HEK293 (cell line): ENCODE data around the gene SEZ6L.

Experiments
- CTCF ChIA-PET: fragments of 350-600 bp; formaldehyde crosslinking; extraction: SDS; loops from one replicate; lab custom pipeline; 2021; ENCODE audit warnings: antibody characterized with exemption; lab: Yijun Ruan, JAX
- POLR2A ChIA-PET: fragments of 300-600 bp; formaldehyde crosslinking; extraction: SDS; loops from one replicate; lab custom pipeline; 2020; ENCODE audit warnings: antibody characterized with exemption, inconsistent platforms; lab: Yijun Ruan, JAX
- H3K27ac ChIP-seq: fragments of 200-500 bp; sonication (Bioruptor generic); 2 replicates; pipeline ENCODE4 v1.5.1; 2014; ENCODE audit warnings: low read depth, low read length, control low read depth, inconsistent platforms; ENCODE audit errors: extremely low read depth
- H3K36me3 ChIP-seq, 2 experiments: fragments of 200-500 bp in 1 of 2; sonication (Bioruptor generic) in 1 of 2; 1 replicate in 1 of 2; 2 replicates in 1 of 2; pipeline ENCODE4 v1.5.1; 2014 to 2017; ENCODE audit warnings: inconsistent platforms in 2 of 2, low read length in 2 of 2; ENCODE audit not compliant: control insufficient read depth in 2 of 2, insufficient read depth in 1 of 2
- H3K4me1 ChIP-seq: fragments of 200-500 bp; sonication (Bioruptor generic); 2 replicates; pipeline ENCODE4 v1.5.1; 2014; ENCODE audit warnings: mild to moderate bottlenecking, low read length, inconsistent platforms; ENCODE audit not compliant: control insufficient read depth, insufficient read depth
- H3K4me3 ChIP-seq: 2 replicates; pipeline ENCODE4 v1.5.1; 2011; ENCODE audit warnings: low read depth, mild to moderate bottlenecking, control low read depth, low read length, moderate library complexity
- H3K9me3 ChIP-seq: fragments of 200-500 bp; sonication (Bioruptor generic); 2 replicates; pipeline ENCODE4 v1.5.1; 2014; ENCODE audit warnings: low read depth, low read length, inconsistent platforms; ENCODE audit not compliant: control insufficient read depth, insufficient read depth
- BCL11B ChIP-seq: fragments of 450-650 bp; formaldehyde crosslinking; IDR thresholded peaks from 2 replicates; pipeline ENCODE4 v1.5.1; 2016; ENCODE audit warnings: low read depth, missing biosample characterization, missing genetic modification characterization
- OSR2 ChIP-seq: fragments of 450-650 bp; formaldehyde crosslinking; IDR thresholded peaks from 2 replicates; pipeline ENCODE4 v1.5.1; 2016; ENCODE audit warnings: missing biosample characterization, missing genetic modification characterization
- SCRT1 ChIP-seq: fragments of 450-650 bp; formaldehyde crosslinking; IDR thresholded peaks from 2 replicates; pipeline ENCODE4 v1.5.1; 2016; ENCODE audit warnings: missing biosample characterization, missing genetic modification characterization, borderline replicate concordance
- SCRT2 ChIP-seq: fragments of 450-650 bp; formaldehyde crosslinking; IDR thresholded peaks from 2 replicates; pipeline ENCODE4 v1.5.1; 2016; ENCODE audit warnings: missing biosample characterization, missing genetic modification characterization
- TRIM28 ChIP-seq: IDR thresholded peaks from 2 replicates; pipeline ENCODE4 v1.6.1; 2011; ENCODE audit warnings: low read length, control low read depth, borderline replicate concordance
- ZBTB48 ChIP-seq: fragments of 450-650 bp; formaldehyde crosslinking; IDR thresholded peaks from 2 replicates; pipeline ENCODE4 v1.5.1; 2016; ENCODE audit warnings: missing biosample characterization, missing genetic modification characterization
- ZNF169 ChIP-seq: fragments of 450-650 bp; formaldehyde crosslinking; IDR thresholded peaks from 2 replicates; pipeline ENCODE4 v1.5.1; 2016; ENCODE audit warnings: missing biosample characterization, missing genetic modification characterization
- ZNF19 ChIP-seq: fragments of 450-650 bp; formaldehyde crosslinking; IDR thresholded peaks from 2 replicates; pipeline ENCODE4; 2016; ENCODE audit warnings: missing biosample characterization, missing genetic modification characterization, low read depth
- ZNF2 ChIP-seq: fragments of 450-650 bp; formaldehyde crosslinking; IDR thresholded peaks from 2 replicates; pipeline ENCODE4 v1.5.1; 2016; ENCODE audit warnings: missing biosample characterization, missing genetic modification characterization
- ZNF23 ChIP-seq: fragments of 450-650 bp; formaldehyde crosslinking; IDR thresholded peaks from 2 replicates; pipeline ENCODE4 v1.5.1; 2016; ENCODE audit warnings: missing biosample characterization, missing genetic modification characterization, borderline replicate concordance
- ZNF302 ChIP-seq: fragments of 450-650 bp; formaldehyde crosslinking; IDR thresholded peaks from 2 replicates; pipeline ENCODE4 v1.5.1; 2016; ENCODE audit warnings: missing biosample characterization, missing genetic modification characterization, low read depth
- ZNF335 ChIP-seq: fragments of 450-650 bp; formaldehyde crosslinking; conservative IDR thresholded peaks from 2 replicates; pipeline ENCODE4 v1.5.1; 2016; ENCODE audit warnings: missing biosample characterization, missing genetic modification characterization
- ZNF366 ChIP-seq: fragments of 450-650 bp; formaldehyde crosslinking; conservative IDR thresholded peaks from 2 replicates; pipeline ENCODE4 v1.5.1; 2016; ENCODE audit warnings: missing biosample characterization, missing genetic modification characterization
- ZNF426 ChIP-seq: fragments of 450-650 bp; formaldehyde crosslinking; IDR thresholded peaks from 2 replicates; pipeline ENCODE4 v1.5.1; 2017; ENCODE audit warnings: missing biosample characterization, missing genetic modification characterization, mild to moderate bottlenecking, inconsistent platforms, moderate library complexity
- ZNF510 ChIP-seq: fragments of 450-650 bp; formaldehyde crosslinking; IDR thresholded peaks from 2 replicates; pipeline ENCODE4 v1.5.1; 2018; ENCODE audit warnings: mild to moderate bottlenecking, missing genetic modification characterization, missing biosample characterization; ENCODE audit not compliant: insufficient replicate concordance
- ZNF571 ChIP-seq: fragments of 450-650 bp; formaldehyde crosslinking; IDR thresholded peaks from 2 replicates; pipeline ENCODE4 v1.5.0; 2017; ENCODE audit warnings: missing biosample characterization, missing genetic modification characterization
- ZNF596 ChIP-seq: fragments of 450-650 bp; IDR thresholded peaks from 2 replicates; pipeline ENCODE4 v1.5.0; 2018; ENCODE audit warnings: missing biosample characterization, mild to moderate bottlenecking, missing genetic modification characterization, moderate library complexity
- ZNF621 ChIP-seq: fragments of 450-650 bp; formaldehyde crosslinking; IDR thresholded peaks from 2 replicates; pipeline ENCODE4 v1.5.1; 2017; ENCODE audit warnings: missing biosample characterization, missing genetic modification characterization
- ZNF654 ChIP-seq: fragments of 450-650 bp; formaldehyde crosslinking; IDR thresholded peaks from 2 replicates; pipeline ENCODE4 v1.5.1; 2016; ENCODE audit warnings: low read depth, missing biosample characterization, missing genetic modification characterization
- ZNF701 ChIP-seq: fragments of 450-650 bp; formaldehyde crosslinking; IDR thresholded peaks from 2 replicates; pipeline ENCODE4 v1.5.1; 2016; ENCODE audit warnings: missing biosample characterization, missing genetic modification characterization
- TF ChIP-seq, protein P1 (sequence below): IDR thresholded peaks from 2 replicates; pipeline ENCODE4 v1.6.1; 2011; ENCODE audit warnings: mild to moderate bottlenecking, low read depth, low read length, borderline replicate concordance
- TF ChIP-seq, protein P2 (sequence below): fragments of 450-650 bp; formaldehyde crosslinking; IDR thresholded peaks from 2 replicates; pipeline ENCODE4 v1.5.1; 2017; ENCODE audit warnings: missing biosample characterization, missing genetic modification characterization

SEZ6L gene

DNA sequence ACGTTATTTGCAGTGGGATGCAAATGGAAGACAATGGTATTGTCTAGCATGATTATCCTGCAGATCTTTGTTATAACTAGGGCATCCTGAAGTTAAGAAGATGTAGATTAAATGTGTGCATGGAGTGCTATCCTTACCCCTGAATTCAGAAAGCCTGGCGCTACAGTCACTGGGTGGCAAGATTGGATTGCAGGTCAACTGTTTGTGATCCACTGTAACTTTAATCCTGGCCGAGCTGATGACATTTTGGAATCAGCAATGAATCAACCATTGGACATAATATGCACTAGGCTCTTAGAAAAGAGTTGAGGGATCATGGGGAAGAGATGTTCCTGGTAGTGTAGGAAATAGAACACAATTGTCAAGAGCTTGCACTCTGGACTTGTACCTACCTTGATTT lies 25.1 kb downstream of the SEZ6L start (continued):
- TF ChIP-seq, protein P1, sequence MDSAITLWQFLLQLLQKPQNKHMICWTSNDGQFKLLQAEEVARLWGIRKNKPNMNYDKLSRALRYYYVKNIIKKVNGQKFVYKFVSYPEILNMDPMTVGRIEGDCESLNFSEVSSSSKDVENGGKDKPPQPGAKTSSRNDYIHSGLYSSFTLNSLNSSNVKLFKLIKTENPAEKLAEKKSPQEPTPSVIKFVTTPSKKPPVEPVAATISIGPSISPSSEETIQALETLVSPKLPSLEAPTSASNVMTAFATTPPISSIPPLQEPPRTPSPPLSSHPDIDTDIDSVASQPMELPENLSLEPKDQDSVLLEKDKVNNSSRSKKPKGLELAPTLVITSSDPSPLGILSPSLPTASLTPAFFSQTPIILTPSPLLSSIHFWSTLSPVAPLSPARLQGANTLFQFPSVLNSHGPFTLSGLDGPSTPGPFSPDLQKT = no peak
- no peak for TF ChIP-seq ZNF169 (tag by site-specific recombination)

DNA sequence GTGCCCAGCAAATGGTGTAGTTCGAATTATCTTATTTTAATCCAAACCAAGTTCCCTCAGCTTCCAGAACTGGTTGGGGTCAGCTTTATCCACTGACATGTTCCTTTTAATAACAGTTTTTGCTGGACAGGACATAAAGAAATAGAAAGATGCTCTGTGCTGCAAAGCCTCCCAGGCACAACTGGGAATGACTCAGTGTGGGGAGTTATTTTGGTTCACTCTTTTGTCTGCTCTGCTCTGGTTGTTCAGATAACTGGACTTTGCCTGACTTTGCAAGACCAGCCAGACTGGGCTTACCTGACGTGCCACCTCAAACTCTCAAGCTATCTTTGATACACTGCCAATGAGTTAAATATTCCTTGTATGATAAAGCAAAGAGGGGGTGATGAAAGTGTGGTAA lies 25.6 kb downstream of the SEZ6L start:
- TF ChIP-seq ZNF701 (tag by site-specific recombination) (no peak), ZNF23 (tag by site-specific recombination) (no peak), ZNF302 (tag by site-specific recombination) (no peak), OSR2 (tag by site-specific recombination) (no peak), ZNF2 (tag by site-specific recombination) (no peak), ZNF510 (tag by site-specific recombination) (no peak), ZNF596 (tag by site-specific recombination) (no peak), BCL11B (no peak), TRIM28 (no peak), ZNF335 (tag by site-specific recombination) (no peak), ZNF19 (no peak), ZNF426 (tag by site-specific recombination) (no peak), ZBTB48 (tag by site-specific recombination) (no peak), SCRT1 (tag by site-specific recombination) (no peak)
- TF ChIP-seq, protein P2, sequence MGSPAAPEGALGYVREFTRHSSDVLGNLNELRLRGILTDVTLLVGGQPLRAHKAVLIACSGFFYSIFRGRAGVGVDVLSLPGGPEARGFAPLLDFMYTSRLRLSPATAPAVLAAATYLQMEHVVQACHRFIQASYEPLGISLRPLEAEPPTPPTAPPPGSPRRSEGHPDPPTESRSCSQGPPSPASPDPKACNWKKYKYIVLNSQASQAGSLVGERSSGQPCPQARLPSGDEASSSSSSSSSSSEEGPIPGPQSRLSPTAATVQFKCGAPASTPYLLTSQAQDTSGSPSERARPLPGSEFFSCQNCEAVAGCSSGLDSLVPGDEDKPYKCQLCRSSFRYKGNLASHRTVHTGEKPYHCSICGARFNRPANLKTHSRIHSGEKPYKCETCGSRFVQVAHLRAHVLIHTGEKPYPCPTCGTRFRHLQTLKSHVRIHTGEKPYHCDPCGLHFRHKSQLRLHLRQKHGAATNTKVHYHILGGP (tag by site-specific recombination) = no peak
- TF ChIP-seq, all 188 proteins: peak for 0
- H3K9me3 ChIP-seq = no peaks in the 10 kb centered on the region
- no peaks in the 10 kb centered on the region for H3K4me1 ChIP-seq
- H3K4me3 ChIP-seq = no peak overlapping the region
- no peaks in the 10 kb centered on the region for H3K36me3 ChIP-seq
- CTCF ChIA-PET = interaction anchor here (1.2 to 1.5 kb wide), 2 partner anchors 12 to 23 kb away, joined by 3 to 5 read pairs; no protein-coding TSS in a partner anchor
- H3K27ac ChIP-seq = no peak overlapping the region
- POLR2A ChIA-PET = no interaction called here

DNA sequence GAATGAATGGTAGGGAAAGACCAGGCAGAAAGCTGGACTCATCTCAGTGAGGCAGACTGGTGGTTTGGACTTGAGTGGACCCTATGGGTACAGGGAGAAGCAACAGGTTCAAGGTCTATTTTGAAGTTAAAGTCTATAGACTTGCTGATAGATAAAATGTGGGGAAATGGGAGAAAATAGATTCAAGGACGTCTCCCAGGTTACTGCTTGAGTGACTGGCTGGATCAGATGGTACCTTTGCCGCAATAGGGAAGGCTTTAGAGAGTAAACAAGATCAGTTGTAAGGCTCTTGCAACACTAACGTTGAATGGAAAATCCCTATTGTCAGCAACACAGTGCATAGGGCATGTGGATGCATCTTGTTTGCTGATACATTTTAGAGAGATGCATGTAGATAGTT lies 27.4 kb downstream of the SEZ6L start:
- Histone ChIP-seq H3K4me1 (no peaks in the 10 kb centered on the region), H3K4me3 (no peak overlapping the region), H3K36me3 (no peaks in the 10 kb centered on the region), H3K9me3 (no peaks in the 10 kb centered on the region), H3K27ac (no peak overlapping the region)
- TF ChIP-seq ZNF654 (tag by site-specific recombination) (no peak), ZNF621 (tag by site-specific recombination) (no peak), ZNF571 (tag by site-specific recombination) (no peak), SCRT2 (peak; percentile 56), ZNF366 (tag by site-specific recombination) (no peak)
- CTCF ChIA-PET = interaction anchor here (0.6 to 1.5 kb wide), 4 partner anchors 10 to 1341 kb away, joined by 3 to 4 read pairs (median 3); no protein-coding TSS in a partner anchor
- POLR2A ChIA-PET = no interaction called here
